HG02840 (cell line): ENCODE data around the gene DNAH6.
"Not testable (repeated sequence)": the region's sequence is repeated elsewhere in the genome, so short reads cannot be mapped to it uniquely, and the experiment has no call there.

Experiments used
- ATAC-seq: cut with Tn5 transposase; IDR thresholded peaks from one replicate; pipeline ENCODE4 v1.9.1; 2021; ENCODE audit warnings: mild to moderate bottlenecking, moderate library complexity, moderate number of reproducible peaks; ENCODE audit not compliant: unreplicated experiment, low FRiP score

DNAH6 gene

GRCh38 chr2:84858123-84858522 is 341.8 kb downstream of the DNAH6 start:
- ATAC-seq, result no peak

- ATAC-seq, result no peak
Measured at GRCh38 chr2:84858937-84859336, 342.6 kb downstream of the DNAH6 start.

GRCh38 chr2:84861539-84861938 is 345.2 kb downstream of the DNAH6 start:
- no peak for ATAC-seq

- ATAC-seq, result no peak
Measured at GRCh38 chr2:84862006-84862405, 345.7 kb downstream of the DNAH6 start.

- ATAC-seq, result no peak
Measured at GRCh38 chr2:84865181-84865783, 349.0 kb downstream of the DNAH6 start.

- no peak for ATAC-seq
Measured at GRCh38 chr2:84866122-84866521, 349.8 kb downstream of the DNAH6 start.

- not testable (repeated sequence) for ATAC-seq
Measured at GRCh38 chr2:84868327-84868726, 352.0 kb downstream of the DNAH6 start.
